GM18507 (cell line): ENCODE data around the gene NR1H2.
A peak's percentile ranks its signal among the peaks of the same experiment; 100 is the strongest.

Experiments
- DNase-seq: peaks from one replicate; pipeline ENCODE4 v3.0.0; 2011; ENCODE audit warnings: low read depth; ENCODE audit not compliant: insufficient read length; ENCODE audit errors: extremely low spot score
- FAIRE-seq: peaks from 2 replicates; lab custom pipeline; 2011; peaks lifted over from hg19 to GRCh38; lab: Jason Lieb, UNC

NR1H2 gene

GRCh38 chr19:50418176-50419021 lies 42.1 kb downstream of the NR1H2 start, which contains the start of gene SPIB:
Gene SPIB (plus strand): TSS chr19:50418938. CDS start chr19:50418963, 25 bp downstream.
- FAIRE-seq (peak; percentile 85), DNase-seq (peak; percentile 36)

- DNase-seq (no peak), FAIRE-seq (no peak)
Observed at GRCh38 chr19:50419022-50419579, 42.8 kb downstream of the NR1H2 start.

- FAIRE-seq (no peak), DNase-seq (no peak)
Observed at GRCh38 chr19:50419580-50420035, 43.4 kb downstream of the NR1H2 start.

GRCh38 chr19:50420127-50420526 lies 43.9 kb downstream of the NR1H2 start:
- DNase-seq (no peak), FAIRE-seq (peak; percentile 76)

- FAIRE-seq (peak; percentile 45), DNase-seq (no peak)
Observed at GRCh38 chr19:50420808-50421207, 44.6 kb downstream of the NR1H2 start.

GRCh38 chr19:50422397-50423278 lies 46.4 kb downstream of the NR1H2 start:
- DNase-seq (no peak), FAIRE-seq (no peak)

- no peak for DNase-seq
- no peak for FAIRE-seq
Observed at GRCh38 chr19:50423279-50424113, 47.2 kb downstream of the NR1H2 start.

GRCh38 chr19:50425581-50425980 lies 49.3 kb downstream of the NR1H2 start:
- DNase-seq: no peak
- FAIRE-seq: no peak

GRCh38 chr19:50427318-50427925 lies 51.2 kb downstream of the NR1H2 start:
- FAIRE-seq: no peak

GRCh38 chr19:50427997-50428425 lies 51.8 kb downstream of the NR1H2 start:
- no peak for FAIRE-seq

More at GRCh38 chr19:50427318-50427925, 51.2 kb downstream of the NR1H2 start:
- DNase-seq: no peak

GRCh38 chr19:50428772-50429463 lies 52.7 kb downstream of the NR1H2 start:
- DNase-seq (no peak), FAIRE-seq (no peak)

More at GRCh38 chr19:50427997-50428425, 51.8 kb downstream of the NR1H2 start:
- DNase-seq: no peak

GRCh38 chr19:50430888-50431342 lies 54.7 kb downstream of the NR1H2 start:
- FAIRE-seq: no peak
- no peak for DNase-seq

GRCh38 chr19:50431343-50432220 lies 55.3 kb downstream of the NR1H2 start:
- peak; percentile 64 for DNase-seq

GRCh38 chr19:50432221-50433028 lies 56.2 kb downstream of the NR1H2 start, which contains the start of gene MYBPC2:
Gene MYBPC2 (plus strand): TSS chr19:50432892. CDS start chr19:50432954, 62 bp downstream.
- FAIRE-seq (peak; percentile 26), DNase-seq (no peak)

More at GRCh38 chr19:50431343-50432220, 55.3 kb downstream of the NR1H2 start:
- peak; percentile 88 for FAIRE-seq
